Amniotic stem cell (primary cell): ENCODE results near the gene FAM200A.
A peak's percentile ranks its signal among the peaks of the same experiment; 100 is the strongest.
"Not testable (repeated sequence)": the region's sequence is repeated elsewhere in the genome, so short reads cannot be mapped to it uniquely, and the experiment has no call there.

Source experiments
- DNase-seq: peaks from one replicate; lab custom pipeline; 2025; lab: John Stamatoyannopoulos, UW

FAM200A gene

GRCh38 chr7:99559175-99559915 is 7.4 kb upstream of the FAM200A start:
- no peak for DNase-seq

GRCh38 chr7:99558306-99559174 is 6.6 kb upstream of the FAM200A start, which contains the start of gene ZNF655:
TSS of gene ZNF655 (plus strand) at chr7:99558642. CDS start at chr7:99560560, 1,918 bp downstream.
- peak; percentile 72 for DNase-seq

GRCh38 chr7:99557940-99558305 is 6.0 kb upstream of the FAM200A start:
- DNase-seq: no peak

- DNase-seq: no peak
Measured at GRCh38 chr7:99557196-99557607, 5.3 kb upstream of the FAM200A start.

- DNase-seq: no peak
Measured at GRCh38 chr7:99554939-99555338, 3.0 kb upstream of the FAM200A start.

GRCh38 chr7:99553039-99553438 is 1.1 kb upstream of the FAM200A start:
- no peak for DNase-seq

- DNase-seq: no peak
Measured at GRCh38 chr7:99551334-99551733, 580 bp downstream of the FAM200A start.

- not testable (repeated sequence) for DNase-seq
Measured at GRCh38 chr7:99549545-99549944, 2.4 kb downstream of the FAM200A start.

GRCh38 chr7:99545308-99545707 is 6.6 kb downstream of the FAM200A start:
- not testable (repeated sequence) for DNase-seq

- no peak for DNase-seq
Measured at GRCh38 chr7:99543916-99544315, 8.0 kb downstream of the FAM200A start.

GRCh38 chr7:99543081-99543671 is 8.7 kb downstream of the FAM200A start:
- DNase-seq: no peak

GRCh38 chr7:99541212-99541611 is 10.7 kb downstream of the FAM200A start:
- no peak for DNase-seq

GRCh38 chr7:99540542-99540941 is 11.4 kb downstream of the FAM200A start:
- no peak for DNase-seq

GRCh38 chr7:99539213-99539811 is 12.6 kb downstream of the FAM200A start:
- DNase-seq: no peak

- no peak for DNase-seq
Measured at GRCh38 chr7:99535667-99536066, 16.2 kb downstream of the FAM200A start.

GRCh38 chr7:99531354-99531765 is 20.6 kb downstream of the FAM200A start:
- no peak for DNase-seq

GRCh38 chr7:99525713-99526440 is 26.0 kb downstream of the FAM200A start:
- no peak for DNase-seq

- DNase-seq: no peak
Measured at GRCh38 chr7:99521399-99521798, 30.5 kb downstream of the FAM200A start.

GRCh38 chr7:99514050-99514449 is 37.9 kb downstream of the FAM200A start:
- DNase-seq: no peak

- no peak for DNase-seq
Measured at GRCh38 chr7:99505324-99505662, 46.6 kb downstream of the FAM200A start.

GRCh38 chr7:99504603-99505323 is 47.2 kb downstream of the FAM200A start, which contains the start of gene ZKSCAN5:
TSS of gene ZKSCAN5 (plus strand) at chr7:99504662. CDS start at chr7:99506045, 1,383 bp downstream.
- peak; percentile 96 for DNase-seq
